Dermis blood vessel endothelial cell (primary cell): ENCODE results near the gene MTG1. TPM values are rescaled to one million over a fixed set of nuclear protein-coding genes. Genes with fewer than 3 reads are reported as not detected.

Experiments
- DNase-seq: peaks from one replicate; pipeline ENCODE4 v3.0.0; 2010
- total RNA-seq: library from RNA; depleted of rRNA; stranded (reverse); fragments of >200 nt; gene quantifications from 2 replicates; pipeline ENCODE4 v1.2.3, GENCODE V29; 2014

The MTG1 gene
- total RNA-seq, 1 donor from 2014 or later, result 43.2 TPM

DNA sequence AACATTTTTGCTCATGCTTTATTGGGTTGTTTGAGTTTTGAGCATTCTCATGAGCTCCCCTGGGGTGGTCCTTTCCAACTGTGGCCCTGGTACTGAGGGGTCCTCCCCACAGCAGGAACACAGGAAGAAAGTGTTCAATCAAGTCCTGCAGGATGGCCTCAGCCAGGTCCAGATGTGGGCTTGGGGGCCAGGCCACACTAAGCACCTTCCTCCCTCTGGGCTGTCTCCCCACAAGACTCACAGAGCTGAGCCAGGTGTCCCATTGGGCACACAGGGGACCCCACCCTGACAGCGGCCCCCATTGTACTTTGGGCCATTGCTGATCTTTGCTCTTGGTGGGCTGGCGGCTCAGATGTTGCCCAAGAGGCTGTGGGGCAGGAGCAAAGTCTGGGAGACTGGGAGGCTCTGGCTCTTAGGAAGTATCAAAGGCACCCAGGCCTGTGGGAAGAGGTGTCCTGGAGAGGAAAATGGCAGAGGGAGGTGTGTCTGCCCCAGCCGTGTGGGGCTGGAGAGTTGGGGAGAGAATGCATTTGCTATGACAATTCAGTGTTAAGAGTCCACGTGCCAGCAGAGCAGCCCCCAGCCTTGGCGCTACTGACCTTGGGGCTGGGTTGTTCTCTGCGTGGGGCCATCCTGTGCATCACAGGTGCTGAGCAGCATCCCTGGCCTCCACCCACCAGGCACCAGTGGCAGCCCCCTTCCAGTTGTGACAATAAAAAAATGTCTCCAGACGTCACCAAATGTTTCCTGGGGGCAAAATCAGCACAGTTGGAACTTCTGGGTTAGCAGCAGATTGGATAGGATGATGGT is 77.5 kb downstream of the MTG1 start:
- no peak for DNase-seq

Other genes starting within 250 kb of the MTG1 start
- 0.28 TPM in 1 of 2 replicates, not detected in the other for gene KNDC1, start 233.9 kb upstream of the MTG1 start, total RNA-seq
- not detected in 2 replicates for gene UTF1, start 163.9 kb upstream of the MTG1 start, total RNA-seq
- not detected in 2 replicates for gene VENTX, start 156.3 kb upstream of the MTG1 start, total RNA-seq
- gene ADAM8, start 117.3 kb upstream of the MTG1 start, total RNA-seq, result 0.14 and 0.68 TPM in 2 replicates
- 33.5 and 47.7 TPM in 2 replicates for gene TUBGCP2, start 85.3 kb upstream of the MTG1 start, total RNA-seq
- gene ZNF511, start 85.2 kb upstream of the MTG1 start, total RNA-seq, result 23.2 and 24.7 TPM in 2 replicates
- not detected in 2 replicates for gene CALY, start 57.3 kb upstream of the MTG1 start, total RNA-seq
- not detected in 2 replicates for gene PRAP1, start 46.8 kb upstream of the MTG1 start, total RNA-seq
- 11.2 and 24.8 TPM in 2 replicates for gene FUOM, start 36.1 kb upstream of the MTG1 start, total RNA-seq
- gene ECHS1, start 20.8 kb upstream of the MTG1 start, total RNA-seq, result 91.0 and 95.4 TPM in 2 replicates
- 5.7 and 17.7 TPM in 2 replicates for gene PAOX, start 14.9 kb upstream of the MTG1 start, total RNA-seq
- under 0.01 TPM in 1 of 2 replicates, not detected in the other for gene SPRN, start 30.5 kb downstream of the MTG1 start, total RNA-seq
- gene SCART1, start 59.8 kb downstream of the MTG1 start, total RNA-seq, result 0.28 and 1.4 TPM in 2 replicates
- 0.17 and 0.23 TPM in 2 replicates for gene CYP2E1, start 133.2 kb downstream of the MTG1 start, total RNA-seq
- gene SYCE1, start 171.4 kb downstream of the MTG1 start, total RNA-seq, result not detected in 2 replicates
- gene FRG2B, start 232.6 kb downstream of the MTG1 start, total RNA-seq, result not detected in 2 replicates